IPS-20b (cell line): Measurements from ENCODE around the gene SLC39A10.
A peak's percentile ranks its signal among the peaks of the same experiment; 100 is the strongest.
"Not testable (repeated sequence)": the region's sequence is repeated elsewhere in the genome, so short reads cannot be mapped to it uniquely, and the experiment has no call there.

Experiments
- H3K27ac ChIP-seq: one replicate; pipeline ENCODE4 v1.5.1; 2013; ENCODE audit warnings: low read length
- H3K27me3 ChIP-seq: 2 replicates; pipeline ENCODE4 v1.6.1; 2013; ENCODE audit warnings: mild to moderate bottlenecking, low read length, inconsistent platforms; ENCODE audit not compliant: insufficient read depth
- H3K36me3 ChIP-seq: 2 replicates; pipeline ENCODE4 v1.6.1; 2013; ENCODE audit warnings: low read depth, mild to moderate bottlenecking, inconsistent platforms, low read length, moderate library complexity; ENCODE audit not compliant: insufficient read depth
- H3K4me1 ChIP-seq: 2 replicates; pipeline ENCODE4 v1.6.1; 2013; ENCODE audit warnings: mild to moderate bottlenecking, control low read depth, inconsistent platforms, low read length, moderate library complexity; ENCODE audit not compliant: insufficient read depth
- H3K4me3 ChIP-seq: 2 replicates; pipeline ENCODE4 v1.5.1; 2013; ENCODE audit warnings: mild to moderate bottlenecking, low read length, inconsistent platforms
- H3K9ac ChIP-seq: 2 replicates; pipeline ENCODE4 v1.6.1; 2013; ENCODE audit warnings: low read depth, mild to moderate bottlenecking, inconsistent platforms, low read length, moderate library complexity
- H3K9me3 ChIP-seq: 2 replicates; pipeline ENCODE4 v1.6.1; 2013; ENCODE audit warnings: mild to moderate bottlenecking, low read depth, low read length, inconsistent platforms; ENCODE audit not compliant: insufficient read depth

The SLC39A10 gene

DNA sequence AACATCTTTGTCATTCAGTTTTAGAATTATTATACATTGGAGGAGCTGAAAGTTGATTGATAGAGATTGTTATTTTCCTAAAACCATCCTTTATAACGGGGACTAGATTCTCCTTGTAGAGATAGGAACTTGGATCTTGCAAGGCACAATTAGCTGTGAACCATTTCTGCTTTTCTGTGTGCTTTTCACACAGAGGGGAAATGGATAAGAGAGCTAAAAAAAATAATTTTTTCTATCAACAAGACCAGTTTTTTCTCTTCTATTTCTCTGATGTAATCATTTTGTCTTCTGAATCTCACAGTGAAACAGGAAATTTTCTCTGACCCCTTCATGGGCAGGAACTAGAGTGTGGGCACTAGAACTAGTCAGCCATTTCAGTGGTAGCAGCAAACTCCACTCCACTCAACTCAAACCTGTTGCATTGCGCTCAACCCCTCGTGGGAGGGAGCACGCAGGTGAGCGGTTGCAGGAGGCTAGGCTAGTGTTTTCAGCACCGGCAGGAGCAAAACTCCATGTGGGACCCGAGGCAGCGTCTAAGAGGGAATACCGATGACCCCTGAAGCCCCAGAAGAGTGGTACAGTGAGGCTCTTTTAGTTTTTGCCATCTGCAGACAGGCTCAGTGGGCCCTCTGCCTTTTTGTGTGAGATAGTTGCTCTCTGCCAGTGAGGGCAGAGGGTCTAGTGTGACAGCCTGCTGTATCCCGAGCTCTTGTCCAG is 24.0 kb upstream of the SLC39A10 start:
- Histone ChIP-seq H3K27me3 (no peaks in the 10 kb centered on the region), H3K9ac (no peak overlapping the region), H3K4me3 (no peak overlapping the region), H3K36me3 (no peaks in the 10 kb centered on the region; the same call in 1 of the 2 replicates), H3K9me3 (peaks cover 4% of the 10 kb centered on the region; the same call in 1 of the 2 replicates), H3K27ac (no peak overlapping the region), H3K4me1 (peaks cover 7% of the 10 kb centered on the region; the same call in 1 of the 2 replicates)

GRCh38 chr2:195633573-195633870 is 23.5 kb upstream of the SLC39A10 start:
- Histone ChIP-seq H3K4me3 (no peak overlapping the region), H3K36me3 (no peaks in the 10 kb centered on the region), H3K27ac (no peak overlapping the region), H3K9ac (no peak overlapping the region), H3K27me3 (no peaks in the 10 kb centered on the region), H3K4me1 (peaks cover 7% of the 10 kb centered on the region; the same call in 1 of the 2 replicates), H3K9me3 (peaks cover 4% of the 10 kb centered on the region; the same call in 1 of the 2 replicates)

- peaks cover 4% of the 10 kb centered on the region; the same call in 1 of the 2 replicates for H3K9me3 ChIP-seq
- H3K27me3 ChIP-seq, result no peaks in the 10 kb centered on the region
- peaks cover 7% of the 10 kb centered on the region; the same call in 1 of the 2 replicates for H3K4me1 ChIP-seq
- no peak overlapping the region for H3K27ac ChIP-seq
- no peak overlapping the region for H3K9ac ChIP-seq
- no peak overlapping the region for H3K4me3 ChIP-seq
- no peaks in the 10 kb centered on the region for H3K36me3 ChIP-seq
Measured at GRCh38 chr2:195633974-195634373, 23.1 kb upstream of the SLC39A10 start.

GRCh38 chr2:195636890-195637289 is 20.1 kb upstream of the SLC39A10 start:
- H3K27me3 ChIP-seq, result no peaks in the 10 kb centered on the region
- peaks cover 7% of the 10 kb centered on the region; the same call in 1 of the 2 replicates for H3K4me1 ChIP-seq
- peaks cover 4% of the 10 kb centered on the region; the same call in 1 of the 2 replicates for H3K9me3 ChIP-seq
- peak overlapping the region; percentile 46; the same call in 1 of the 2 replicates for H3K9ac ChIP-seq
- peak overlapping the region; percentile 70 for H3K27ac ChIP-seq
- no peak overlapping the region for H3K4me3 ChIP-seq
- no peaks in the 10 kb centered on the region for H3K36me3 ChIP-seq

GRCh38 chr2:195638750-195639149 is 18.3 kb upstream of the SLC39A10 start:
- Histone ChIP-seq H3K9ac (no peak overlapping the region), H3K4me1 (peaks cover 14% of the 10 kb centered on the region; the same call in 1 of the 2 replicates), H3K36me3 (no peaks in the 10 kb centered on the region), H3K27me3 (no peaks in the 10 kb centered on the region), H3K9me3 (no peaks in the 10 kb centered on the region), H3K4me3 (no peak overlapping the region), H3K27ac (no peak overlapping the region)

- H3K4me3 ChIP-seq, result no peak overlapping the region
- H3K27me3 ChIP-seq, result no peaks in the 10 kb centered on the region
- H3K9ac ChIP-seq, result no peak overlapping the region
- no peaks in the 10 kb centered on the region for H3K36me3 ChIP-seq
- no peaks in the 10 kb centered on the region for H3K9me3 ChIP-seq
- peaks cover 14% of the 10 kb centered on the region; the same call in 1 of the 2 replicates for H3K4me1 ChIP-seq
- H3K27ac ChIP-seq, result no peak overlapping the region
Measured at GRCh38 chr2:195639238-195639858, 17.7 kb upstream of the SLC39A10 start.

GRCh38 chr2:195639959-195640358 is 17.1 kb upstream of the SLC39A10 start:
- no peaks in the 10 kb centered on the region for H3K27me3 ChIP-seq
- H3K9ac ChIP-seq, result no peak overlapping the region
- H3K27ac ChIP-seq, result no peak overlapping the region
- H3K4me3 ChIP-seq, result no peak overlapping the region
- no peaks in the 10 kb centered on the region for H3K9me3 ChIP-seq
- H3K36me3 ChIP-seq, result no peaks in the 10 kb centered on the region
- peaks cover 14% of the 10 kb centered on the region; the same call in 1 of the 2 replicates for H3K4me1 ChIP-seq

DNA sequence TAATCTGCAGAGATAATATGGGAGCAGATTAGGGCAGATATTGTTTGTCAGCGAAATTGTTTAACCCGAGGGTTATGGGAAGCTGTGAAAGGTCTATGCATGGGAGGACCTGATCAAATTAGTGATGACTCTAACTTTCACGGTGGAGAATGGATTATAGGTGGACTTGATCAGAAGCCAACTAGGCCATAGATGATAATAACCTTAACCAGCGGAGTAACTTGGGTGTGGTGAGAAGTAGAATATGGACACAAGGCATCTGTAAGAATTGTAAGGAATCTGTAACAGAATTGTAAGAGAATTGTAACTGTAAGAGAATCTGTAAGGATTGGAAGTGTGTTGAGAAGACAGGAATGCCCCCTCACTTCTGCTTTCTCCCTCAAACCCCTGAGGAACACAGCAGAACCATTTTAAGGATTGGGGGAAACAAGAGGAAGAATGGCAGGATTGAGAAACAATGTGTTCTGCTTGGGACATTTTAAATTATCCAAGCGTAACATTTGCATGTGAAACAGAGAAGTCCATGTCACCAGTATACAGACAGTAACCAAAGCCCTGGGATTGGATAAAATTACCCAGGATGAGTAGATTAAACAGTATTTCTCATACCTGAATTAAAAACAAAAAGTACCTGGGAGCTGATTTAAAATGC is 14.9 kb upstream of the SLC39A10 start:
- no peak overlapping the region for H3K9ac ChIP-seq
- H3K9me3 ChIP-seq, result no peaks in the 10 kb centered on the region
- no peaks in the 10 kb centered on the region for H3K27me3 ChIP-seq
- H3K36me3 ChIP-seq, result no peaks in the 10 kb centered on the region
- no peak overlapping the region for H3K27ac ChIP-seq
- peaks cover 31% of the 10 kb centered on the region; the same call in 1 of the 2 replicates for H3K4me1 ChIP-seq
- H3K4me3 ChIP-seq, result no peak overlapping the region

GRCh38 chr2:195642679-195643068 is 14.4 kb upstream of the SLC39A10 start:
- Histone ChIP-seq H3K4me3 (no peak overlapping the region), H3K27ac (no peak overlapping the region), H3K27me3 (no peaks in the 10 kb centered on the region), H3K4me1 (peaks cover 26% of the 10 kb centered on the region; the same call in 1 of the 2 replicates), H3K36me3 (no peaks in the 10 kb centered on the region), H3K9ac (no peak overlapping the region), H3K9me3 (no peaks in the 10 kb centered on the region)

- H3K9ac ChIP-seq, H3K4me3 ChIP-seq, H3K9me3 ChIP-seq, H3K27me3 ChIP-seq, H3K27ac ChIP-seq, H3K36me3 ChIP-seq: not testable (repeated sequence)
- peaks cover 26% of the 10 kb centered on the region; the same call in 1 of the 2 replicates for H3K4me1 ChIP-seq
Measured at GRCh38 chr2:195644708-195645107, 12.3 kb upstream of the SLC39A10 start.

GRCh38 chr2:195645413-195645812 is 11.6 kb upstream of the SLC39A10 start:
- Histone ChIP-seq H3K27me3 (no peaks in the 10 kb centered on the region), H3K4me1 (peaks cover 26% of the 10 kb centered on the region; the same call in 1 of the 2 replicates), H3K9ac (peak overlapping the region; percentile 3; the same call in 1 of the 2 replicates), H3K9me3 (no peaks in the 10 kb centered on the region), H3K36me3 (no peaks in the 10 kb centered on the region), H3K4me3 (no peak overlapping the region), H3K27ac (no peak overlapping the region)
